Measurements from ENCODE around the gene METTL24. TPM values are rescaled to one million over a fixed set of nuclear protein-coding genes. Genes with fewer than 3 reads are reported as not detected.

The METTL24 gene
- total and polyA plus RNA-seq, 2 of the 8 experiments (the other 6 are each of a cell fraction or from before 2014, with no cell fraction given), result 0.30 to 0.39 TPM

DNA sequence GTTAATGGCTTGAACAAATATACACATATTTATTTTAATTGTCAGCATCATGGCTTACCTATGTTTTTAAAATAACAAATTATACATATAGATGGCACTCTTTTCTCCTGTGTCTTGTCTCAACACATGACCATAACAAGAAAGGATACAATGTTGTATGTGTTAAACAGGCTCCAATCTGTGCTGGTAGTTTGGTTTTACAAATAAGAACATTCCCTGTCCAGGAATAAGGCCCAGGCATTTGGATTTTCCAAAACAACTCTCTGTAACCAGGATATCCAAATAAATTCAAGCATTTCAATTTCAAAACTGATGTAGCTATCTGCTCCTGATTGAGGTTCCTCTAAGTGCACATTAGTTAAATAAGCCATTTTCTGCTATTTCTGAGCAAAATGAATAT, 17.1 kb downstream of the METTL24 start:
- no peak overlapping the region for H3K27ac ChIP-seq (ENCODE audit: low read depth, low read length)
- no peaks in the 10 kb centered on the region; a peak in 1 of 7 replicates for H3K4me1 ChIP-seq (replicated peaks in 1 of 4; ENCODE audit: control insufficient read depth in 3 of 4, insufficient read depth in 4 of 4, low read length in 3 of 4)
- no peak overlapping the region for H3K56ac ChIP-seq (replicated peaks; ENCODE audit: insufficient read length, low read depth, low read length)

More for the DNA sequence above, 17.1 kb downstream of the METTL24 start:
- H3K23me2 ChIP-seq (ENCODE audit: low read depth, low read length), result no peaks in the 10 kb centered on the region
- no peak overlapping the region for H4K5ac ChIP-seq (ENCODE audit: insufficient read length, low read depth, low read length)
- no peaks in the 10 kb centered on the region for H3K79me2 ChIP-seq (ENCODE audit: control insufficient read depth in 1 of 2, insufficient read depth in 2 of 2, low read length in 2 of 2)
- no peaks in the 10 kb centered on the region for H3K9me3 ChIP-seq (ENCODE audit: insufficient read depth in 2 of 2, low read depth in 1 of 2, low read length in 1 of 2)
- no peak for FAIRE-seq
- no peak overlapping the region for H4K91ac ChIP-seq (replicated peaks; ENCODE audit: insufficient read length, low read length)
- H3K9ac ChIP-seq (replicated peaks in 1 of 4; ENCODE audit: extremely low read depth in 1 of 4, low read depth in 3 of 4, low read length in 3 of 4), result no peak overlapping the region
- no peak overlapping the region for H3K4me2 ChIP-seq (ENCODE audit: insufficient read depth in 1 of 2, low read depth in 2 of 2, low read length in 2 of 2)
- H3K36me3 ChIP-seq (ENCODE audit: control insufficient read depth in 2 of 4, insufficient read depth in 4 of 4, low read length in 3 of 4), result no peaks in the 10 kb centered on the region
- H3K4ac ChIP-seq (replicated peaks; ENCODE audit: insufficient read length, low read depth, low read length), result no peak overlapping the region
- H3K23ac ChIP-seq (ENCODE audit: insufficient read length), result no peak overlapping the region
- no peak for TF ChIP-seq POU5F1 (IDR thresholded peaks at IDR 0.05; ENCODE audit: low read depth, low read length)
- no peak for TF ChIP-seq RNF2 (IDR thresholded peaks at IDR 0.05; ENCODE audit: borderline replicate concordance, low read depth, low read length, missing control alignments, poor library complexity, severe bottlenecking)
- TF ChIP-seq BACH1 (IDR thresholded peaks at IDR 0.05; ENCODE audit: low read length), result no peak
- TF ChIP-seq, protein P1, sequence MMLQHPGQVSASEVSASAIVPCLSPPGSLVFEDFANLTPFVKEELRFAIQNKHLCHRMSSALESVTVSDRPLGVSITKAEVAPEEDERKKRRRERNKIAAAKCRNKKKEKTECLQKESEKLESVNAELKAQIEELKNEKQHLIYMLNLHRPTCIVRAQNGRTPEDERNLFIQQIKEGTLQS (IDR thresholded peaks at IDR 0.05; ENCODE audit: insufficient read depth, low read depth, low read length), result no peak
- TF ChIP-seq BRCA1 (IDR thresholded peaks at IDR 0.05; ENCODE audit: low read depth, low read length), result no peak
- no peak for TF ChIP-seq HDAC2 (IDR thresholded peaks at IDR 0.05; ENCODE audit: borderline replicate concordance in 1 of 2, low read depth in 2 of 2, low read length in 2 of 2)
- H3K4me3 ChIP-seq (ENCODE audit: extremely low read depth in 1 of 4, insufficient read depth in 2 of 4, low read depth in 3 of 4, low read length in 4 of 4), result no peak overlapping the region
- no peak overlapping the region for H3K18ac ChIP-seq (ENCODE audit: extremely low read depth, low read length)
- no peak overlapping the region for H2BK12ac ChIP-seq (ENCODE audit: low read depth, low read length)
- no peak overlapping the region for H2AK5ac ChIP-seq (ENCODE audit: low read depth, low read length)
- no peak overlapping the region for H2BK20ac ChIP-seq (ENCODE audit: low read length)
- H3K27me3 ChIP-seq (replicated peaks in 1 of 4; ENCODE audit: control insufficient read depth in 3 of 4, extremely low read depth in 1 of 4, insufficient read depth in 3 of 4, low read length in 3 of 4), result peaks cover 0 to 1% (median 0%) of the 10 kb centered on the region in 4 experiments; a peak in 1 of 7 replicates
- H2AFZ ChIP-seq (ENCODE audit: low read length), result no peak overlapping the region
- H4K8ac ChIP-seq (ENCODE audit: extremely low read depth, insufficient read depth, low read length), result no peak overlapping the region
- H2BK5ac ChIP-seq (ENCODE audit: low read depth, low read length), result no peak overlapping the region
- no peak for DNase-seq (ENCODE audit: low read depth in 1 of 2, low spot score in 2 of 2)
- H2BK120ac ChIP-seq (replicated peaks; ENCODE audit: low read depth, low read length), result no peak overlapping the region
- CTCF ChIA-PET (ENCODE audit: partially characterized antibody), result interaction anchor here (0.6 to 2.6 kb wide), 22 partner anchors 9 to 301 kb away, joined by 3 to 18 read pairs (median 4); no protein-coding TSS in a partner anchor
- no peaks in the 10 kb centered on the region for H4K20me1 ChIP-seq (replicated peaks in 1 of 2; ENCODE audit: control insufficient read depth in 1 of 2, insufficient read depth in 2 of 2, low read length in 2 of 2)
- POLR2A ChIA-PET (ENCODE audit: partially characterized antibody), result no interaction called here
- no peak overlapping the region for H2BK15ac ChIP-seq (ENCODE audit: low read length)
- no peak overlapping the region for H3K14ac ChIP-seq (ENCODE audit: insufficient read length)
- no peaks in the 10 kb centered on the region for H3K79me1 ChIP-seq (ENCODE audit: low read depth, low read length)
